NCI-H1092 treated with DMSO at 0.1 percent for 48 hours (cell line): ENCODE measurements around the gene VSIG4.
"Not testable (repeated sequence)": the region's sequence is repeated elsewhere in the genome, so short reads cannot be mapped to it uniquely, and the experiment has no call there.

ENCODE experiments used
- DNase-seq: peaks from one replicate; lab custom pipeline; 2025; lab: John Stamatoyannopoulos, UW

The VSIG4 gene

DNA sequence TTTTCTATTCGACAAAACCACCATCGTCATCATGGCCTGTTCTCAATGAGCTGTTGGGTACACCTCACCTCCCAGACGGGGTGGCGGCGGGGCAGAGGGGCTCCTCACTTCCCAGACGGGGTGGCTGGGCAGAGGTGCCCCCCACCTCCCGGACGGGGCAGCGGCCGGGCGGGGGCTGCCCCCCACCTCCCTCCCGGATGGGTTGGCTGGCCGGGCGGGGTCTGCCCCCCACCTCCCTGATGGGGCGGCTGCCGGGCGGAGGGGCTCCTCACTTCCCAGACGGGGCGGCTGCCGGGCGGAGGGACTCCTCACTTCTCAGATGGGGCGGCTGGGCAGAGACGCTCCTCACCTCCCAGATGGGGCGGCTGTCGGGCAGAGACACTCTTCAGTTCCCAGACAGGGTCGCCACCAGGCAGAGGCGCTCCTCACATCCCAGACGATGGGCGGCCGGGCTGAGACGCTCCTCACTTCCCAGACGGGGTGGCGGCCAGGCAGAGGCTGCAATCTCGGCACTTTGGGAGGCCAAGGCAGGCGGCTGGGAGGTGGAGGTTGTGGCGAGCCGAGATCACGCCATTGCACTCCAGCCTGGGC lies 64.6 kb downstream of the VSIG4 start:
- DNase-seq = not testable (repeated sequence)
